Aorta (tissue), 5 donors: ENCODE measurements around the gene ARMC7. TPM values are rescaled to one million over a fixed set of nuclear protein-coding genes. Genes with fewer than 3 reads are reported as not detected.
"Not testable (repeated sequence)": the region's sequence is repeated elsewhere in the genome, so short reads cannot be mapped to it uniquely, and the experiment has no call there.

Source experiments
- ATAC-seq: fragments of 200-7000 bp; cut with Tn5 transposase; one replicate; pipeline ENCODE4 v1.9.1; 2022; ENCODE audit warnings: moderate library complexity; ENCODE audit not compliant: low FRiP score
- DNase-seq, 2 donors: peaks; one replicate each; pipeline ENCODE4 v3.0.0-alpha.2; 2020
- H3K27ac ChIP-seq, 2 donors: one replicate each; pipeline ENCODE4 v1.5.1; 2013; ENCODE audit warnings: low read length in 2 of 2, mild to moderate bottlenecking in 2 of 2, moderate library complexity in 2 of 2, control low read depth in 1 of 2, inconsistent platforms in 1 of 2, low read depth in 1 of 2
- H3K27me3 ChIP-seq, 2 donors: one replicate each; pipeline ENCODE4 v1.6.1; 2013; ENCODE audit warnings: control low read depth in 1 of 2, low read length in 1 of 2, mild to moderate bottlenecking in 1 of 2, moderate library complexity in 1 of 2; ENCODE audit not compliant: insufficient read depth in 2 of 2, control insufficient read depth in 1 of 2
- H3K36me3 ChIP-seq, 2 donors: one replicate each; pipeline ENCODE4 v1.6.1; 2013; ENCODE audit warnings: control low read depth in 1 of 2, low read length in 1 of 2, mild to moderate bottlenecking in 1 of 2; ENCODE audit not compliant: insufficient read depth in 2 of 2, control insufficient read depth in 1 of 2
- H3K4me1 ChIP-seq, 2 donors: one replicate each; pipeline ENCODE4 v1.6.1; 2013; ENCODE audit warnings: low read length in 2 of 2, control low read depth in 1 of 2, mild to moderate bottlenecking in 1 of 2, moderate library complexity in 1 of 2; ENCODE audit not compliant: insufficient read depth in 2 of 2, control insufficient read depth in 1 of 2
- H3K4me3 ChIP-seq, 2 donors: one replicate each; pipeline ENCODE4 v1.5.1; 2013; ENCODE audit warnings: low read length in 2 of 2, control low read depth in 1 of 2, mild to moderate bottlenecking in 1 of 2
- H3K9me3 ChIP-seq: one replicate; pipeline ENCODE4 v1.6.1; 2013; ENCODE audit warnings: mild to moderate bottlenecking, low read length; ENCODE audit not compliant: control insufficient read depth
- WGBS, 2 donors: extraction: QIAGEN DNeasy Blood & Tissue Kit; methylation state at CpG; one replicate each; pipeline ENCODE4 v1.1.7; 2013; 5-methylcytosine and 5-hydroxymethylcytosine counted together
- intact Hi-C, 2 donors: fragments of 100-400 bp; cut with DNase I; formaldehyde crosslinking; loops; one replicate each; pipeline versions ENCODE4 v1.14.2 to v1.15.0; 2022
- polyA plus RNA-seq, 2 donors: library from polyadenylated mRNA; stranded (reverse); fragments of 200-250 nt; gene quantifications; one replicate each; pipeline ENCODE4 v1.2.3, GENCODE V29; 2013
- total RNA-seq, 2 donors: library from RNA; stranded (reverse); fragmentation: NEBNext Ultra II Directional; extraction: Animal tissue kit (Norgen Biotek cat#: 25700); gene quantifications; one replicate each; pipeline ENCODE4 v1.2.1, GENCODE V29; 2021
- donor health status: healthy with polysubstance abuse.
- donor health status: Bipolar disorder and iron deficiency.
- donor health status: DM: no; HTN: no; CAD: no.
- donor health status: DM: no; HTN: no; CAD: no.
- donor health status: DM: yes; HTN: yes; CAD: no.

ARMC7 gene
- total and polyA plus RNA-seq, 4 donors: 4.9 to 19.4 (median 8.6) TPM

DNA sequence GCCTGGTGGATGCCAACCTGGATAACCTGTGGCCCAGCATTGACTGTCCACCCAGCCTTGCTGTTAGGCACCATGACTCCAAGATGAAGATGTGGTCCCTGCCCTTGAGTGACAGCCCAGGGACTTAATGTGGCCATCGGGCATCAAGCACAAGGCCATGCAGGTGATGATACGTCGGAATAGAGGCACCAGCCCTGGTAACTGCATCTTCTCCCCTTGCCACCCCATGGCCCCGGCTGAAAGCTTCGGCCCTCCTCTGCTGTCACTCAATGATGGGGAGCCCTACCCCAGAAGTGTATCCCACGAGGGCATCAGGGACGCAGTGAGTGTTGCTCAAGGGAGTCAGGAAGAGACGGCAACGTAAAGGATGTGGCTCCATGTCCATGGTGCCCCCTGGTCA, 19.8 kb downstream of the ARMC7 start:
- no peak for DNase-seq
- H3K4me1 ChIP-seq: no peaks in the 10 kb centered on the region
- H3K27ac ChIP-seq: no peak overlapping the region
- no peak for ATAC-seq
- no peaks in the 10 kb centered on the region for H3K9me3 ChIP-seq
- no peaks in the 10 kb centered on the region for H3K27me3 ChIP-seq
- H3K4me3 ChIP-seq: no peak overlapping the region
- no peaks in the 10 kb centered on the region for H3K36me3 ChIP-seq
- intact Hi-C loops: no loop called here
- WGBS, 2 donors: 86 to 89% methylated on average over 9 of the region's 9 CpGs

DNA sequence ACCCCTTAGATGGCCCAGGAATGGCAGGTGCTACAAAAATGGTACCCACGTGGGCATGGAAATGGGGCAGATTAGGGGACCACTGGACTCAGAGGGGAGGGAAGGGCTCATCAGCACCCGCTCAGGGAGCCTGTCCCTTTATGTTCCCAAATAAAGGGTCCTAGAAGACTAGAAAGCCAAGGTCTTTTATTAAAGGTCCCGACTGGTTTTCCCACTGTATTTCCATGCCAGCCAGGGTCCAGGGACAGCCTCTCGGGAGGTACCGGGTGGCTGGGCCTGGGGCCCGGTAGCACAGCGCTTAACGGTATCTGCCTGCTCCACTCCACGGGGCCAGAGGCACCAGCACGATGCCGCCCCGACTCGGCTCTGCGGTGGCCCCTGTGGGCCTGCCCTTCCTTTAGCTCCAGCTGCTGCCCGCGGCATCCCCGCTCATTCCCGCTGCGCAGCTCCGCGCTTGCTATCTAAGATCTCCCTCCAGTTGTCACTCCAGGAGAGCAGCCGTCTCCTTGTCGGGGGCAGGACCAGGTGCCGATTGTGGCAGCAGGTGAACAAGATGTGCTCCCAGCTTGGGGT, 20.4 kb downstream of the ARMC7 start:
- no peak overlapping the region for H3K27ac ChIP-seq
- ATAC-seq: no peak
- no peaks in the 10 kb centered on the region for H3K9me3 ChIP-seq
- WGBS, 2 donors: 81 to 82% methylated on average over 24 of the region's 24 CpGs
- no peak for DNase-seq
- H3K4me3 ChIP-seq: no peak overlapping the region
- no peaks in the 10 kb centered on the region for H3K4me1 ChIP-seq
- H3K27me3 ChIP-seq: no peaks in the 10 kb centered on the region
- H3K36me3 ChIP-seq: no peaks in the 10 kb centered on the region
- intact Hi-C loops: no loop called here

DNA sequence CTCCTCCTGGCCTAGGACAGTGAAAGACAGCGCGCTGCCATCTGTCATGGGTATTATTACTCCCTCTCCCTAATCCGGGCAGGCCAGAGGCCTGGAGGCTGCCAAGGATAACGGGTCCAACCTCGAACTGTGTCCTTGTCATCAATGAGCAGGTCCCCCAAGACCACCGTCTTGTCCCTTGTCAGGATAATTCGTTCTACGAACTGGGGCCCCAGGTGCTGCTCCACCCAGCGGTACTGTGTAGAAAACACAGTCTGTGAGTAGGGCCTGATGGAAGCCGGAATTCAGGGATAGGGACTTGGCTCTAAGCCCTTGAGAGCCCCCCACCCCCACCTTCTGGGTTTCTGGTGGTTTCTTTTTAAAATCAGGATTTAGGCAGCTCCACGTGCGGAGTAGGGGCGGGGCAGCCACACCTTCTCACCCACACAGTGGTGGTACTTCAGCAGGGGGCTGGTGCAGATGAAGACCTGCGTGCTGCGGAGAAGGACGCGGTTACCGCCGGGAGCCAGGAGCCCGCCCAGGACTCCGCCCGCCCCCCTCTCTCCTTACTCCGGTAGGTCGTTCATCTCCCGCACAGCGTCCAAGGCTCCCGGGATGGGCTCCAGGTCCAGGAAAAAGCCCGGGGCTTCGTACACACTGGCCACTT, 21.0 kb downstream of the ARMC7 start:
- no peaks in the 10 kb centered on the region for H3K9me3 ChIP-seq
- DNase-seq (peak; percentile 60 to 83), ATAC-seq (peak; percentile 53)
- peak overlapping the region; percentile 50 to 66 for H3K4me3 ChIP-seq
- no peaks in the 10 kb centered on the region for H3K27me3 ChIP-seq
- intact Hi-C loops: no loop called here
- no peaks in the 10 kb centered on the region for H3K4me1 ChIP-seq
- H3K27ac ChIP-seq: peak overlapping the region in 1 of 2 donors; percentile 45
- H3K36me3 ChIP-seq: no peaks in the 10 kb centered on the region
- 12 to 13% methylated on average over 29 of the region's 29 CpGs for WGBS, 2 donors

DNA sequence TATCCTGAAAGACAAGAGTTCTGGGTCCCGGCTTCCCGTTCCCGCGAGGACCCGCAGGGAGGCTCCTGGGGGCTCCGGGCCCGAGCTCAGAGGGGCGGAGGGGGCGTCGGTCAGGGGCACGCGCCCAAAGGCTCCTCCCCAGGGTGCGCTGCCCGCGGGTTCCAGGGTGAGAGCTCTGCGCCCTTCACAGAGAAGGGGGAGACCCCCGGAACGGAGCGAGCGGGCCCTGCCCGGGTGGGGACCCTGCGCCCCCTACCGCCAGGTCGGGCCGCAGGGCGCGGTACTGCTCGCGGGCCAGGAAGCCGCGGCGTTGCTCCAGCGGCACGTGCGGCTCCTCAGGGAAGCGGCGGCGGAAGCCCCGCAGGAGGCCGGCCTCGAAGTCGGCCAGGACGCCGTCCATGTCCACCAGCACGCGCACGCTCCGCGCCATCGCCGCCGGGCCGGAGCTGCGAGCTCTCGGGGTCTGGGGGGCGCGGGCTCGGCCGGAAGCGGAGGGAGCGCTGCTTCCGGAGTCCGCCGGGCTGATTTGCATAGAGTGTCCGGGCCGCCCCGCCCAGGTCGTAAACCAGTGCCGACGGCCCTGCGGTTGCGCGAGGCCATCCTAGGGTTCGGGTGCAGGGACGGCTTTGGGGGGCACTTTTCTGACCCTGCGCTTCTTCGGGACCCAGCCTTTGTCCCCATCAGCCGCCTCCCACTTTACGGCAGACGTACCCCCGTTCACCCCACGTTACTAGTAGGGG, 21.7 kb downstream of the ARMC7 start, which contains the start of gene NT5C:
NT5C (minus strand) TSS at position 465 of the 740 bp plus-strand sequence; CDS start at position 430, 35 bp downstream.
- Histone ChIP-seq H3K4me1 (no peaks in the 10 kb centered on the region), H3K27me3 (no peaks in the 10 kb centered on the region), H3K36me3 (no peaks in the 10 kb centered on the region), H3K9me3 (no peaks in the 10 kb centered on the region), H3K27ac (peak within 1 kb of the TSS; percentile 16 to 78), H3K4me3 (peak within 1 kb of the TSS; percentile 50 to 66)
- peak; percentile 89 to 94 for DNase-seq
- ATAC-seq: peak; percentile 89
- intact Hi-C loops: no loop called here
- WGBS, 2 donors: 0 to 1% methylated on average over 49 to 82 of the region's 82 CpGs

DNA sequence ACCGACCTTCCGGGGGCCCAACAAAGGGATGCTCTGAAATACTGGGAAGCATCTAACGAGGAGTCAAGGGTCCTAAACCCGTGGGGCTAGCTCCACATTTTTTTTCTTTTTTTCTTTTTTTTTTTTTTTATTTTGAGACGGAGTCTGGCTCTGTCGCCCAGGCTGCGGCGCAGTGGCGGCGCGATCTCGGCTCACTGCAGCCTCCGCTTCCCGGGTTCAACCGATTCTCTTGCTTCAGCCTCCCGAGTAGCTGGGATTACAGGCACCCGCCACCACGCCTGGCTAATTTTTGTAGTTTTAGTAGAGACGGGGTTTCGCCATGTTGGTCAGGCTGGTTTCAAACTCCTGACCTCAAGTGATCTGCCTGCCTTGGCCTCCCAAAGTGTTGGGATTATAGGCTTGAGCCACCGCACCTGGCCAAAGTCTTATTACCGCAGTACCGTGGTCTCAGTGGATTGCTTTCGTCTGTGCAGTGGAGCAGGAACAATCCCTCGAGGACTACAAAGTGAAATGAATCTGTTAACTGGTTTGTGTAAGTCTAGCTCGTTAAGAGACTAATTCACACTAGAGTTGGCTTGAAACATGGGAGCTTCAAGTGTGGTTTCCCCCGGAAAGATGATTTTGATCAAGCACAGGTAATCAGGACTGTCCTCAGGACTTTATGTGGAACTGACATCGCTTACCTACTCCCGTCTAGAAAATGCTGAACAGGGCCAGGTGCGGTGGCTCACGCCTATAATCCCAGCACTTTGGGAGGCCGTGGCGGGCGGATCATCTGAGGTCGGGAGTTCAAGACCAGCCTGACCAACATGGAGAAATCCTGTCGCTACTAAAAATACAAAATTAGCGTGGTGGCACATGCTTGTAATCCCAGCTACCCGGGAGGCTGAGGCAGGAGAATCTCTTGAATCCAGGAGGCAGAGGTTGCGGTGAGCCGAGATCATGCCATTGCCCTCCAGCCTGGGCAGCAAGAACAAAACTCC, 22.5 kb downstream of the ARMC7 start:
- H3K27me3 ChIP-seq, DNase-seq, H3K4me1 ChIP-seq, intact Hi-C loops, H3K9me3 ChIP-seq, H3K36me3 ChIP-seq, ATAC-seq: not testable (repeated sequence)
- H3K27ac ChIP-seq: peak overlapping the region; percentile 16 to 78
- peak overlapping the region; percentile 50 to 66 for H3K4me3 ChIP-seq
- 80 to 82% methylated on average over 39 to 40 of the region's 40 CpGs for WGBS, 2 donors

DNA sequence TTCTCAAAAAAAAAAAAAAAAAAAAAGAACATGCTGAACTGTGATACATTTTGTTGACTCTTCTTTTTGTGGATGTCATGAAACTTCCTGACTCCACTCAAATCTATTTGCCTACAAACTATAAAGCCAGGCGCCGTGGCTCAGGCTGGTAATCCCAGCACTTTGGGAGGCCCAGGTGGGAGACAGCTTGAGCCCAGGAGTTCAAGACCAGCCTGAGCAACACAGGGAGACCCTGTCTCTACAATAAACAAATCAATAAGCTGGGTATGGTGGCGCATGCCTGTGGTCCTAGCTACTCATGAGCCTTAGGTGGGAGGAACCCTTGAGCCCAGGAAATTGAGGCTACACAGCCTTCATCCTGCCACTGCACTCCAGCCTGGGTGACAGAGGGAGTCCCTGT, 23.2 kb downstream of the ARMC7 start:
- intact Hi-C loops: no loop called here
- Histone ChIP-seq H3K4me1 (no peaks in the 10 kb centered on the region), H3K4me3 (no peak overlapping the region), H3K36me3 (no peaks in the 10 kb centered on the region), H3K27ac (no peak overlapping the region), H3K27me3 (no peaks in the 10 kb centered on the region), H3K9me3 (no peaks in the 10 kb centered on the region)
- no peak for ATAC-seq
- 92 to 96% methylated on average over 3 of the region's 3 CpGs for WGBS, 2 donors
- DNase-seq: peak in 1 of 2 donors; percentile 35

DNA sequence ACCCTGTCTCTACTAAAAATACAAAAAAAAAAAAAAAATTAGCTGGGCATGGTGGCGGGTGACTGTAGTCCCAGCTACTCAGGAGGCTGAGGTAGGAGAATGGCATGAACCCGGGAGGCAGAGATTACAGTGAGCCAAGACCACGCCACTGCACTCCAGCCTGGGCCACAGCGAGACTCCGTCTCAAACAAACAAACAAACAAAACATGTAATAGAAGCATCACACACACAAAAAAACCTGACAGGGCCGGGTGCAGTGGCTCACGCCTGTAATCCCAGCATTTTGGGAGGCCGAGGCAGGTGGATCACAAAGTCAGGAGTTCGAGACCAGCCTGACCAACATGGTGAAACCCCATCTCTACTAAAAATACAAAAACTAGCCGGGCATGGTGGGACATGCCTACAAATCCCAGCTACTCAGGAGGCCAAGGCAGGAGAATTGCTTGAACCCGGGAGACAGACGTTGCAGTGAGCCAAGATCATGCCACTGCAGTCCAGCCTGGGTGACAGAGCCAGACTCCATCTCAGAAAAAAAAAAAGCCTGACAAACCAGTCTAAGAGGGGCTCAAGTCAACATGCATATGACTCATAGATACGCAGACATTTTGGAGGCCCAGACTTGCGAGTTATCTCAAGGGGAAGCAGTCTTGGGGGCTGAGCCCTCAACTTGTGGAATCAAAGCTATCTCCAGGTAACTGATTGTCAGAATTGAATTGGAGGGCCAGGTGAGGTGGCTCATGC, 24.0 kb downstream of the ARMC7 start:
- H3K4me3 ChIP-seq, H3K27ac ChIP-seq, H3K27me3 ChIP-seq, ATAC-seq, intact Hi-C loops, H3K4me1 ChIP-seq, H3K36me3 ChIP-seq, H3K9me3 ChIP-seq: not testable (repeated sequence)
- 86 to 87% methylated on average over 14 of the region's 14 CpGs for WGBS, 2 donors
- DNase-seq: peak in 1 of 2 donors; percentile 22

DNA sequence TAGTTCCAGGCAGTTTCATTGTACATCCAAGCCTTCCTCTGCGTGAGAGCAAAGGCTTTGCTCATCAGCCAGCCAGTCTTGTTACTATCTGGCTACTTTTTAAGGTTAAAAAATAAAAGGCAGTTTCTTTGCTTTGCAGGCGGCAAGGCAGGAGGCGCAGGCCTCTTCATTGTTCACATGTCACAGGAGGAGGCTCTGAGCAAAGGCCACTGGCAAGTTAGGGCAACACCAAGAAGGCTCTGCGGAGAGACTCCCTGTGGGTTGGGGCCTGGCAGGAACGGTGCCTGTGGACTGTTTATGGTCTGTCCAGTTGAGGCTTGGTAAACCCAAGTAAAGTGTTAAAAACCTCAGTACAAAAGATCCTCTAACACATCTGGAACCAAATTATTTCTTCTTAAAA, 25.7 kb downstream of the ARMC7 start:
- Histone ChIP-seq H3K27me3 (no peaks in the 10 kb centered on the region), H3K36me3 (no peaks in the 10 kb centered on the region), H3K4me3 (no peak overlapping the region), H3K27ac (no peak overlapping the region), H3K4me1 (no peaks in the 10 kb centered on the region), H3K9me3 (no peaks in the 10 kb centered on the region)
- ATAC-seq (no peak), DNase-seq (peak in 1 of 2 donors; percentile 23)
- intact Hi-C loops: no loop called here
- 85 to 87% methylated on average over 5 of the region's 5 CpGs for WGBS, 2 donors
